Activated naive CD4-positive, alpha-beta T cell (primary cell): ENCODE results near the gene NTSR1.
A peak's percentile ranks its signal among the peaks of the same experiment; 100 is the strongest.
"Not testable (repeated sequence)": the region's sequence is repeated elsewhere in the genome, so short reads cannot be mapped to it uniquely, and the experiment has no call there.

Experiments
- DNase-seq, 4 experiments: peaks; one replicate each; lab custom pipeline; 2025; lab: John Stamatoyannopoulos, UW

NTSR1 gene

DNA sequence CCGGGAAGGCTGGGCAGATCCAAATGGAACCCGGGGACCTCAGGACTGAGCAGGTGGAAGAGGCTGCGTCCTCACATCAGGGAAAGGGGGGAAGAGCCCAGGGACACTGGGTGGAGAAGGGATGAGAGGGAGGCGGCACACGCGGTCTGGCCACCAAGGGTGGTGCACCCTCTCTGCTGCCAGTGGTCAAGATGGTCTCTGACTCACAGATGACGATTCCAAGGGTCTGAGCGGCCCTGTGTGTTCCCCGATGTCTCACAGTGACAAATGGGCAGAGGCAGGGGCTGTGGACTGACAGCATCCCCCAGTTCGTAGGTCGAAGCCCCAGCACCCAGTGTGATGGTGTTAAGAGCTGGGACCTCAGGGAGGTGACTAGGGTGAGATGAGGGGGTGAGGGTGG, 34.3 kb upstream of the NTSR1 start:
- DNase-seq, result no peak

DNA sequence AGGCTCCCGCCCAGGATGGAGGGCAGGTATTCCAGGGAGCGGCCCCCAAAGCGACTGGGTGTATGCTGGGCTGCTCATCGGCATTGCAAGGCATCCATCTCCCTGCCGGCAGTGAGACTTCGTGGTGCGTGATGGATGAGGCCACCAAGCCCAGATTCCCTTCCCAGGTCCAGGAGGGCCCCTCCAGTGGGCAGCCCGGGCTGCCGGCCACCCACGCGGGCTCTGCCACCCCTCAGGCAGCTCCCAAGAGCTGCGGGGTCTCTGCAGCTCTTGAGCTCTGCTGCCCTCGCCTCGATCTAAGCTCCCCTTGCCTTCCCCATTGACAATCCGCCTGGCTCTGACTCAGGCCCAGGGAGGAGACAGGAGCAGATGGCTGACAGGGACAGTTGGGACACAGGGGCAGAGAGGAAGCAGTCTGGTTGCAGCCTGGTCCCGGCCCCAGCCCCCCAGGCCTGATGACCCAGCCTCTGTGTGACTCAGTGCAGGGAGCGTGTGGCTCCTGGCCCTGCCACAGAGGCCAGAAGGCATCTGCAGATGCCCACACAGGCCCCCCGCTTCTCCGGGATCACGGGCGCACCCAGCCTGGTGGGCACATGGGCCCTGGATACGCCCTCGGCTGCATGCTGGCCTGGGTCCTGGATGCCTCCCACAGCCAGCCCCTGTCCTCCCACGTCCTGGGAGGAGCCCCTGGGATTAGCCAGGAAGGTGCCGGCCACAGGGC, 33.3 kb upstream of the NTSR1 start:
- no peak for DNase-seq

DNA sequence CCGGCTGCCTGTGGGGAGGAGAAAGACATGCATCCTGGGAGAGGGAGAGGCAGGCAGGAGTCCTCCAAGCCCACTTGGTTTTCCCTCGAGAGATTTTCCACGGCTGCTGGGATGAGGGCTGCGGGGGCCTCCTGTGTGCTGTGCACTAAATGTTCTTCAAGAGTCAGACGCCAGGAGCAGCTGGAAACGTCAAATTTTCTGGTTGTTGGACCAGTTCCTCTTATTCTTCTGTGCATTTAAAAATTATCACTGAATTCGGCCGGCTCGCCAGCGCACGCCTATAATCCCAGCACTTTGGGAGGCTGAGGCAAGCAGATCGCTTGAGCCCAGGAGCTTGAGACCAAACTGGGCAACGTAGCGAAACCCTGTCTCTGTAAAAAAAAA, 32.8 kb upstream of the NTSR1 start:
- no peak for DNase-seq

DNA sequence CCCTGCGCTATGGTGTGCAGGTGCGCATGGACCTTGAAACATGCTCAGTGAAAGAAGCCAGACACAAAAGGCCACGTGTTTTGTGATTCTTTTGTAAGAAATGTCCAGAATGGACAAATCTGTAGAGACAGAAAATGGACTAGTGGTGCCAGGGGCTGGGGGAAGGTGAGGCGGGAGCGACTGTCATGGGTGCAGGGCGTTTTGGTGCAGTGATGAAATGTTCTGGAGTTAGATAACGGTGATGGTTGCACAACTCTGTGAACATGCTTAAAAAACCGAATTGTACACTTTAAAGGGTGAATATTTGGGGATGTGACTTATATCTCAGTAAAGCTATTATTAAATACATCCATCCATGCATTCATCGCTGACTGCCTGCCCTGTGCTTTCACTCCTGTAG, 31.7 kb upstream of the NTSR1 start:
- no peak for DNase-seq

DNA sequence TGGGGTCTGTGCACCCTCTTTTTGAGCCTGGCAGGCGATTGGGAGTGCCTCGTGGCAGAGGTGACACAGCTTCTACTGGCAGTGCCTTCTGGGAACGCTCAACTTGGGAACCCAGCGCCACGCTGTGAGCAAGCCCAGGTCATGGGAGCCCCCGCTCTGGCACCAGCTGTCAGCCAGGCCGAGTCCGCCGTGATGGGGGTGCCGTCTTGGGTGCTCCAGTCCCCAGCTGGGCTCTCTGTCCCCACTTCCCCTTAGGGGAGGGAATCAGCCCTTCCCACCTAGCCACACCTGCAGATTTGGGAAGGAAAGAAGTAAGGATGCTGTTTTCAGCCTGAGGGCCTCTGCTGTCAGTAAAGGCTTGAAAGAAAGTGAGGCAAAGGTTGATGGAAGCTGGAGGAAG, 31.0 kb upstream of the NTSR1 start:
- DNase-seq, result no peak

DNA sequence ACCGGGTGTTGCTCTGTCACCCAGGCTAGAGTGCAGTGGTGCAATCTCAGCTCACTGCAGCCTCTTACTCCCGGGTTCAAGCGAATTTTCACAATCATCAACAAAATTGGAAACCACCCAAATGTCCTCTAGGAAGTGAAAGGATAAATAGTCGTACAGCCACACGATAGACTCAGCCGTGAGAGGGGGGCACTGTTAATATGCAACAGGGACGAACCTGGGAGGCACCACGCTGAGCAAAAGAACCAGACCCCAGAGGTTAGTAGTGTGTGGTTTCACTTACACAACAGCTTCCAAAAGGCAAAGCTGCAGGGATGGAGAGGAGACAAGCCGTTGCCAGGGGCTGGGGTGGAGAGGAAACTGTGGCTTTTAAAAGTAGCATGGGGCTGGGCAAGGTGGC, 30.1 kb upstream of the NTSR1 start:
- no peak for DNase-seq

DNA sequence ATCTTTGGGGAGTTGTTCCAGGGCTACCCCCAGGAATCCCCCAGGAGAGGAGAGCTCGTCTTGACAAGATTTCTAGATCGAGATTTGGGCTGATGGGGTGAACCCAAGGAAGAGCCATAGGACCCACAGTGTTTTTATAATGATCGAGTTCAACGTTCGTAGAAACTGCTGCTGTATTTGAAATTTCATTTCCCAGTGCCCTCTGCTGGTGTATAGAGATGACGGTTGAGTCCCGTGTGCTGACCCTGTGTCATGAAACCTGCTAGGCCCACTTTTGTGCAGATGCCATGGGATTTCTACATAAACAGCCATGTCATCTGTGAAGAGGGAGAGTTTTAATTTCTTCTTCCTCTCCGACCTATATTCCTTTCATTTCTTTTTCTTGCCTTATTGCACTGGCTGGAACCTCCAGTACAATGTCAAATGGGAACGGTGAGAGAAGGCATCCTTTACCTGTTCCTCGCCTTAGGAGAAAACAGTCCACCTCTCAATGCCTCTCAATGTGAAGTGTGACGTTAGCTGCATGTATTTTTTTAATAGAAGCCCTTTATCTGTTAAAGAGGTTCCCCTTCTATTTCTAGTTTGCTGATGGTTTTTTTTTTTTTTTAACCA, 28.6 kb upstream of the NTSR1 start:
- DNase-seq, result no peak

DNA sequence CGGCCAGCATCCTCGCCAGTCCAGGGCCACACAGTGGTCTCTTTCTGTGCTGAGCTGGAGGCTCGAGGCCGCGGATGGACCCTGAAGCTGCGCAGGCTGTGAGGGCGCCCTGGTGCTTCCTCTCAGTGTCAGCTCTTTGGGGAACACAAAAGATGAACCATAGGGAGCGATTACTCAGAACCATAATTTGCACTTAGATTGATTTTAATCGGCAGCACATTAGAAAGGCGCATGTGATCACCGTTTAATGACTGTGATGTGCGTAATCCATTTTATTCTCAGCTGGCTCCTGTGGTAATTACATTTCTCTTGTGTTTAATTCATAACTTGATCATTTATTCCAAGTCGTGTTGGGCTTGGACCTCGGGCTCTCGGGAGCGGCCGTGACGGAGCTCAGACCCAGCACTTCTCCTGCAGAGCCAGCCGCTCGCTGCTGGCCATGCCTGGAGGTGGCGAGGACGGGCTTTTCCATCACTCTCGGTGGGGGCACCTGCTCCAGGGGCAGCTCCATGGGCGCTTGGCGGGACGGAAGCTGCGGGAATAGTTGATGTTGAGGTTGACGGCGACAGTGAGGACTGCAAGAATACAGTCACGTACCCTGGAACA, 25.6 kb upstream of the NTSR1 start:
- no peak for DNase-seq

DNA sequence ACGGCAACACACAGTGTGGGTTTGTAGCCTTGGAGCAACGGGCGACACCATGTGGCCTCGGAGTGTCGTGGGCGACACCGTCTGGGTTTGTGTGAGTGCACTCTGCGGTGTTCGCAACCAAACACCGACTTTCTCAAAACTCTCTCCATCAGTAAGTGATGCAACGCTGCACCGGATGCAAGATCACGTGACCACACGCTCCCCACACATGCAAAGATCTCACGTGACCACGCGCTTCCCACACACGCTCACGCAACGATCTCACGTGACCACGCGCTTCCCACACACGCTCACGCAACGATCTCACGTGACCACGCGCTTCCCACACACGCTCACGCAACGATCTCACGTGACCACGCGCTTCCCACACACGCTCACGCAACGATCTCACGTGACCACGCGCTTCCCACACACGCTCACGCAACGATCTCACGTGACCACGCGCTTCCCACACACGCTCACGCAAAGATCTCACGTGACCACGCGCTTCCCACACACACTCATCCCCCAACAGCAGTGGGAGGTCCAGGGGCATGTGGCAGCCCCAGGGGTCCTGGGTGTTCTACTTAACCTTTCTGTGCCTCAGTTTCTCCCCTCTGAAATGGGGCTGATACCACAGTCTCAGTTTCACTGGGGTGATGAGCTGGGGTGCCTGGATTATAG, 24.8 kb upstream of the NTSR1 start:
- not testable (repeated sequence) for DNase-seq

DNA sequence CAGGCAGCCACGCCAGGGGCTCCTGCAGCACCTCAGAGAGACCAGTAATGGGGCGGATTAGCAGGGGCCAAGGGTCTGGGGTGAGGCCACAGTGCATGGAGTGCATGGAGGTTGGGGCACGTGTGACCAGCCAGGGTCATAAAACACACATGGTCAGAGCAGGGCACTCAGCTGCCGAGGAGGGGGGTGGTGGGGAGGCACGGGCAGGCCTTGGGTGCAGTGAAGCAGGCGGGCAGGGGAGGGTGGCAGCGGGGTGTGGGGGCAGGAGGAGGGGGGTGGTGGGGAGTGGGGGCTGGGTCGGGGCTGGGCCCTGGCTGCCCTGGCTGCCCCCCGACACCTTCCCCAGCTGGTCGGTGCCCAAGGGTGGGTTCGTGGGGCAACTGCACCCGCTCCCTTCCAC, 23.7 kb upstream of the NTSR1 start:
- no peak for DNase-seq

DNA sequence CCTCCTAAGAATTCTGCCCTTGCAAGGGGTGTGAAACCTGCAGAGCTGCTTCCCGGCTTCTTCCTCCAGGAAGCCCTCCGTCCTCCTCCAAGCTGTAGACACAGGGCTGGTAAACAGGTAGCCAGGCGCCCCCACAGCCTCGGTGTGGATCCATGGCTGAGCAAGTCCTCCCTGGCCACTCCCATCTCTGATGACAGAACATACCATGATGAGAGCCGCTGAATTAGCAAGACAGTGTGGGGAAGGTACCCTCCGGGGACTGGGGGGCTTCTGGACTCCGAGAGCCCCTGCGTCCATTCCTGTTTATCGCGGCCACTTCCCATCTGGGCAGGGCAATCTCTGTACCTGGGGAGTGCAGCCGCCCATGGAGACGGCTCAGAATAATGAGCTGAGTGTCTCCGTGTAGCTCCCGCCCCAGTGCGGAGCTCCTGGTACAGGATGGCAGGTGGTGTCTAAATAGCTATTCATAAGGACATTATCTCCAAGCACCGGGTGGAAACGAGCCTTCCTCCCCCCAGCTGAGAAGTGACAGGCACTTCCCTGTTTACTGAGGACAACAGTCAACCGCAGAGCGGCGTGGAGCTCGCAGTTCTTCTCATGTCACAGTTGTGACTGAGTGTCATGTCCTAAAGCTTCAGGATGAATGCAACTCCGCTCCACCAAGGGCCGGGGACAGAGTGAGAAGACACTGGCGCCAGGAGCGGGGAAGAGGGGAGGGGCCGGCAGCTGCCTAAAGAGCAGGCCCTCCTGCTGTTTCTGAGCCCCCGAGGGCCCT, 22.7 kb upstream of the NTSR1 start:
- peak in 1 of 4 experiments; percentile 11 for DNase-seq

DNA sequence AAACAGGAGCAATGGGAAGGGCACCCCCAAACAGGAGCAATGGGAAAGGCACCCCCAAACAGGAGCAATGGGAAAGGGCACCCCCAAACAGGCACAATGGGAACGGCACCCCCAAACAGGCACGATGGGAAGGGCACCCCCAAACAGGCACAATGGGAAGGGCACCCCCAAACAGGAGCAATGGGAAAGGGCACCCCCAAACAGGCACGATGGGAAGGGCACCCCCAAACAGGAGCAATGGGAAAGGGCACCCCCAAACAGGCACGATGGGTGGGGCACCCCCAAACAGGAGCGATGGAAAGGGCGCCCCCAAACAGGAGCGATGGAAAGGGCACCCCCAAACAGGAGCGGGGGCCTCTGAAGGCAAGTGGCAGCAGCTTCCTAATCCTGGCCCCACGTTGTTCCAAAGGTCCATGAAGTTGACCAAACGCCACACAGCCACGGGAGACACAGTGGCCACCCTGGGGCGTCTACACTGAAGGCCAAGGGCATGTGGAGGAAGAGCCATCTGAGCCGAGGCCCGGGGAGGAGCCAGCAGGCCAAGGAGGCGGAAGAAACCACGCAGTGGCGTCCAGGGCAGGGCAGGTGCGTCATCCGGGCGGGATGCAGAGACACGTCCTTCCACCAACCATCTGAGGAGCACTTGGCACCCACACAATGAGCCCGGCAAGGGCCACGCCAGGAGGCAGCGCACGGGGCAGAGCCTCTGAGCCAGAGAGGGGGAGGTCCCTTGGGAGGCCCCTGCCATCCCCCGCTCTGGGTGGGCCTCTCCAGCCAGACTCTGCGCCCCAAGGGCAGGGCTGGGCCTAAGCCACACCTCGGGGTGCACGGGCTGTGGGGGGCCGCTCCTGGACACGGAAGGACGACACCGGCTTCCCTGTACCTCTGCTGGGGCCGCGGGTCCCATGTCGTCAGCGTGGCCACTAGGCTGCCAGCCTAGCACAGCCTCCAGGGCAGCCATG, 21.5 kb upstream of the NTSR1 start:
- no peak for DNase-seq

DNA sequence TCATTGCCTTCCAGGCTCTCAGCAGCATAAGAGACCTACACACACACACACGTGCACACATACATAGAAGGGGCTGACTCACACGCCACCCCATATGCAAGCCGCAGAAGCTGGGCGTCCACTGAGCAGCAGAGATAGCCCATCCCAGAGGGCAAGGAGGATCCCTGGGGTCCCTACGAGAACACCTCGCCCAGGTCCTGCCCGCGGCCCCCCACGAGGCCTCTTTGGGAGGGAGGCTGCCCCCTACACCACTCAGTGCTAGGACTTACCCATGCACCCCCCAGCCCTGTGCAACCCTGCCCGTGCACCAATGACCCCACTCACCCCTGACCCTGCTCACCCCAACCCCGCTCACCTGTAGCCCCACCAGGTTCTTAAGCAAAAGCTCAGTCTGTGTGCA, 20.6 kb upstream of the NTSR1 start:
- DNase-seq, result no peak

DNA sequence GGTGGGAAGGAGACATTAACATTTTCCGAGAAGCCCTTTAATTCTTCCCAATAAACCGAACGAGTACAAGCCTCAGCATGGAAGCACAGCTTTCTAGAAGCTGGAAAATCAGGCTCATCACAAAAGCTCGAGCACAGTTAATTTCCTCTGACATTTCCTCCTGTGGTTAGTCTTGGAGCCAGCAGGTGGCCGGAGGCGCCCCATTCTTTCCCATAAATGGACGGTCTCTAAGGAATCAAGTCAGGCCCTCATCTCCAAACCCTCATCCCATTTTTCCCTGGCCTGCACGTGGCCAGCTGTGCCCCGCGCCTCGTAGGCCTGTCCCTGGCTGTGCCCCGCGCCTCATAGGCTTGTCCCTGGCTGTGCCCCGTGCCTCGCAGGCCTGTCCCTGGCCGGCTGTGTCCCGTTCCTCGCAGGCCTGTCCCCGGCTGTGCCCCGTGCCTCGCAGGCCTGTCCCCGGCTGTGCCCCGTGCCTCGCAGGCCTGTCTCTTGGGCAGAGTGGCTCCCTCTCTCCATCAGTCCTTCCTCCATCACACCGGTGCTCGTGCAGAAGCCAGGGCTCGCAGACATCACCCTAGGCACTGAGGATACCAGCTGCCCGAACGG, 19.7 kb upstream of the NTSR1 start:
- DNase-seq, result no peak

DNA sequence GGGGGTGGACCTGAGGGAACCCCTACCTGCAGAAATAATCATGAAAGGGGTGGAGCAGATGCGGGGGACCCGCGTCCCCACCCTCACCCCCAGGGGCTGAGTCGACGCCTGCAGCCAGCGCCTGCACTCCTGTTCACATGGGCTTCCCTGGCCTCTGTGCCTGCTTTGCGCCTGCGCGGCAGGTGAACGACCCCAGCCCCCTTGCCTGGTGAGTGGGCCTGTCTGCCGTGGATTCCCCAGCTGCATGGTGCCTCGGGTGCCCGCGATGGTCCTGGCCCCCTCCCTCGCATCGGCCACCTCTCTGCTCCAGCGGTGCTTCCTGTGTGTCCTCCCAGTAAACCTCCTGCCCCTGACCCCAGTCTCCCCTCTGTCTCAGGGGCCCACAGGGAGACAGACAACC, 18.8 kb upstream of the NTSR1 start:
- DNase-seq, result no peak

DNA sequence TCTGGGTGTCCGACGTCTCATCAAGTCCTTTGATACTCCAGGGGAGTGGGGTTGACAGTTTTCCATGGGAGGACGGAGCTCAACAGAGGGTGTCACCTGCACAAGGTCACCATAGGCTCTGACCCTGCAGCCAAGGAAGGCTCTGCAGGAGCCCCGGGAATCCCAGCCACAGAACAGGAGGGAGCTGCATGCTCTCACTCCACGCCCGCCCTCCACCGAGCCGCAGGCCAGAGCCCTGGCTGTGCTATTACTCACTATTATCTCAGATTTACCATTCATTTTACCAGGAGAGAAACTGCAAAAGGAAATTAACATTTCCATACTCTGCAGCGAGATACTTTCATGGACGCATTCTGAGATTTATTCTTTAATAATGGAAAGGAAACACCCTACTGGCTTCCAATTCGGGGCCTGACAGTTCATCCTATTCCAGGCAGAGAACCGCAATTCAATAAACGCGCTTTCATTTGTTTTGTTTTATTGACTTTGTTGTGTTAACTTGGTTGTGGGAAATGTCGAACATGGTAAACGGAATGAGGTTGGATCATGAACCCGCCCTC, 18.3 kb upstream of the NTSR1 start:
- DNase-seq, result no peak

DNA sequence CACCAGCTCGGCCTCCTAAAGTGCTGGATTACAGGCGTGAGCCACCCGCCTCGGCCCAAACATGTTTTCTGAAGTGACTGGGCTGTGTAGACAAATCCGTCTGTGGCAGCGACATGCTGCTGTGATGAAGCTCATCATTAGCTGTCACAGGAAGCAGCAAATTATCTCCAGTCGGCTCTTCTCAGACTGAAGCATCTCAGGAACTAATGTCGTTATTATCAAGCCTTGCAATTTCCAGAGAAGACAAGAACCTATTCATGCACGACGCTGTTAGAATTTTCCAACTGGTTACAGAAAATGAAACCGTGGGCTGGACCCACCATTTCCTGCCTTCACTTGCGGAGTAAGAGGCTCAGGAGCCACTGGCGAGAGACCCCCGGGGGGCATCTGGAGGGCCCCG, 17.1 kb upstream of the NTSR1 start:
- DNase-seq, result no peak

DNA sequence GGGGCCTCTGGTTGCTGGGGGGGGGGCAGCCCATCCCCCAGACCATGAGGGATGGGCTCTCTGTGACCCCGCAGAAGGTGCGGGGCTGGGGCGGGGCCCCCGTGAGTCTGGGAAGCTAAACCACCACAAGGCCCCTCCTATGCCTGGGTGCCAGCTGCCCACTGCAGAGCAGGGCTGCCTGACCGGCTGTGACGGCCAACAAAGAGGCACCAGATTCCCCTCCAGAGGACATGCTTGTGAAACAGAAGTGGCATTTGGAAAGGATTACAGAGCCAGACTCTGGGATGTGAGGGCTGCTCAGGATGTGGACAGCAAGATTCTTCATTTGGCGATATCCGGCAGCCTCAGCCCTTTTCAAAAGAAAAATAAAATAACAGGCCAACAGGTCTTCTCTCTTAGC, 16.5 kb upstream of the NTSR1 start:
- no peak for DNase-seq

DNA sequence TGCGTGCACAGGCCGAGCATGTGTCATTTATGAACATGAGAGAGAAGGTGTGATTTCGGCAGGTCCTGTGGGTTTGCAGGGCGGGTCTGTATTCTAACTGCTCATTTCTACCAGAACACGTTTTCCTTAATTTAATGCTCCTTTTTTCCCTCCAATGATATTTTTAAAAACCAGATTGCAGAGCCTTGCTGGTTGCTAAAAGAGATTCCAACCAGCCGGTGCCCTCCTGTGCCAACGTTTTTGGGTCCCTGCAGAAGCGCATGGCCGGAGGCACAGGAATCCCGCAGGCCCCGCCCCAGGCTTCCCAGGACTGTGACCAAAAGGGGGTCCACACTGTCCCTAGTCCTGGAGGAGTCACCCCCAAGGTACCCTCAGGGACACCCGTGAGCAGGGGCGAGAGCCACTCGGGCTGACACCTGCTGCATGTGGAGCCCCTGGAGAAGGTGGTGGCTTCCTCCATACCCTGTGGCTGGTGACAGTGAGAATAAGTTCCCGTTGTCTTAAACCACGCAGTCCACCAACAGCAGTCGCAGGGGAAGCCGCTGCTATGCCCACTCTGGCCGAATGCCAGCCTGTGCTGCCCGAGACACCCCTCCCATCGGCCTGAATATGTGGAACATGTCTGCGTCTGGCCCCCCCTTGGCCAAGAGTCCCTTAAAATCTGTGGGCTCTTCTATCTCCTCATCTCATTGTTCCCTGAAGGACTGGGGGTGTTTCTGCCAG, 15.7 kb upstream of the NTSR1 start:
- DNase-seq, result no peak

DNA sequence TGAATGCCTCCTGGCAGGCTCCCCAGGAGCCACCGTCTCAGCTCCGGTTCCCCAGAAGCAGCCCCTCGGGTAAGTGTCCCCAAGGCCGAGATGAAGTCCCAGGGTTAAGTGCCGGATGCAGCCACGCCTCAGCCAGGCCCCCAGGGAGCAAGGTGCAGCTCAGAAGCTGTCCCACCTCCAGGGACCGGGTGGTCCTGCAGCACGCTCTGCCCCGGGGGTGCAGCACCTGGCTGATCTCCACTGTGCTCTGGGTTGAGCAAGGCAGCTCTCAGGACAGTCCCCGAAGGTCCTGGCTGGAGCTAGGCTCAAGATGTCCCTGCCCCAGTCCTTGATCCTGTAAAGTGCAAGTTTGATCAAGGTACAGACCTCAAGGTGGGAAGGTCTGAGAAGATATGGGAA, 15.1 kb upstream of the NTSR1 start:
- DNase-seq, result no peak
